SK-N-SH (cell line): ENCODE data around the gene EVI5. TPM values are rescaled to one million over a fixed set of nuclear protein-coding genes. Genes with fewer than 3 reads are reported as not detected.

ENCODE experiments used
- CTCF ChIA-PET: fragments of 300-600, 350-600 bp; formaldehyde crosslinking; extraction: SDS; loops from one replicate; lab custom pipeline; 2021; lab: Yijun Ruan, JAX
- POLR2A ChIA-PET: fragments of 350-600 bp; sonication (Branson Sonifier 250); formaldehyde crosslinking; extraction: SDS; loops from one replicate; lab custom pipeline; 2020; ENCODE audit warnings: antibody characterized with exemption, inconsistent platforms; lab: Yijun Ruan, JAX
- DNase-seq: peaks from one replicate; pipeline ENCODE4 v3.0.0; 2012
- H2AFZ ChIP-seq: fragments of 200-600 bp; sonication (generic); 2 replicates; pipeline ENCODE4 v1.8.1; 2016; ENCODE audit warnings: antibody characterized with exemption, mild to moderate bottlenecking, low read depth
- H3F3A ChIP-seq: fragments of 200-600 bp; sonication (generic); replicated peaks from 2 replicates; pipeline ENCODE3; 2016; ENCODE audit warnings: antibody characterized with exemption, mild to moderate bottlenecking; ENCODE audit not compliant: insufficient read depth
- H3K27ac ChIP-seq, 2 experiments: fragments of 200-500 bp in 1 of 2; fragments of 200-600 bp in 1 of 2; sonication (Bioruptor generic) in 1 of 2; sonication (generic), shearing (Covaris generic) in 1 of 2; 2 replicates each; pipeline versions ENCODE4 v1.5.1 to v1.6.1; 2014 to 2016; ENCODE audit warnings: low read depth in 2 of 2, inconsistent platforms in 1 of 2, low read length in 1 of 2, mild to moderate bottlenecking in 1 of 2, mixed read lengths in 1 of 2
- H3K27me3 ChIP-seq: fragments of 200-600 bp; sonication (generic), shearing (Covaris generic); 2 replicates; pipeline ENCODE4 v1.6.1; 2016; ENCODE audit warnings: mixed run types; ENCODE audit not compliant: insufficient read depth
- H3K36me3 ChIP-seq, 2 experiments: fragments of 200-500 bp in 1 of 2; fragments of 200-600 bp in 1 of 2; sonication (Bioruptor generic) in 1 of 2; sonication (generic) in 1 of 2; replicated peaks in 1 of 2; 2 replicates each; pipeline versions ENCODE3 to v1.5.1; 2014 to 2016; ENCODE audit warnings: low read length in 1 of 2, mild to moderate bottlenecking in 1 of 2; ENCODE audit not compliant: insufficient read depth in 2 of 2, control insufficient read depth in 1 of 2
- H3K4me1 ChIP-seq, 2 experiments: fragments of 200-500 bp in 1 of 2; fragments of 200-600 bp in 1 of 2; sonication (Bioruptor generic) in 1 of 2; sonication (generic), shearing (Covaris generic) in 1 of 2; 2 replicates each; pipeline versions ENCODE4 v1.5.1 to v1.6.1; 2014 to 2016; ENCODE audit warnings: low read depth in 1 of 2, low read length in 1 of 2, mixed run types in 1 of 2; ENCODE audit not compliant: insufficient read depth in 2 of 2, control insufficient read depth in 1 of 2
- H3K4me2 ChIP-seq: fragments of 200-600 bp; sonication (generic), shearing (Covaris generic); 2 replicates; pipeline ENCODE4 v1.6.1; 2017; ENCODE audit warnings: mixed run types
- H3K4me3 ChIP-seq, 2 experiments: fragments of 200-500 bp in 1 of 2; fragments of 200-600 bp in 1 of 2; sonication (Bioruptor generic) in 1 of 2; sonication (generic), shearing (Covaris generic) in 1 of 2; 2 replicates each; pipeline versions ENCODE4 v1.5.1 to v1.8.1; 2014 to 2016; ENCODE audit warnings: low read depth in 2 of 2, inconsistent platforms in 1 of 2, low read length in 1 of 2, mild to moderate bottlenecking in 1 of 2, mixed read lengths in 1 of 2, moderate library complexity in 1 of 2
- H3K79me2 ChIP-seq: fragments of 200-600 bp; sonication (generic); 2 replicates; pipeline ENCODE4 v1.8.1; 2017; ENCODE audit warnings: mild to moderate bottlenecking; ENCODE audit not compliant: insufficient read depth
- H3K9ac ChIP-seq: fragments of 200-600 bp; sonication (generic); 2 replicates; pipeline ENCODE4 v1.6.1; 2017; ENCODE audit warnings: mixed run types
- H3K9me2 ChIP-seq: fragments of 200-600 bp; sonication (generic); 2 replicates; pipeline ENCODE4 v1.6.1; 2017; ENCODE audit warnings: mixed run types
- H3K9me3 ChIP-seq: fragments of 200-600 bp; sonication (generic); 2 replicates; pipeline ENCODE4 v1.6.1; 2017; ENCODE audit warnings: mixed run types, mild to moderate bottlenecking, moderate library complexity
- H4K20me1 ChIP-seq: fragments of 200-600 bp; sonication (generic); 2 replicates; pipeline ENCODE4 v1.6.1; 2017; ENCODE audit warnings: mild to moderate bottlenecking, mixed run types; ENCODE audit not compliant: insufficient read depth
- EP300 ChIP-seq, 2 experiments: IDR thresholded peaks; 2 replicates each; pipeline versions ENCODE4 v1.4.0 to v1.6.1; 2012; ENCODE audit warnings: borderline replicate concordance in 1 of 2, low read depth in 1 of 2, low read length in 1 of 2
- EZH2phosphoT487 ChIP-seq: fragments of 200-600 bp; sonication (generic); IDR thresholded peaks from 2 replicates; pipeline ENCODE4 v1.6.1; 2017; ENCODE audit warnings: low read depth, mixed run types, mild to moderate bottlenecking, antibody characterized with exemption, moderate library complexity, borderline replicate concordance
- FOSL2 ChIP-seq: IDR thresholded peaks from 2 replicates; pipeline ENCODE4 v1.4.0; 2012; ENCODE audit warnings: low read depth, mild to moderate bottlenecking, moderate library complexity, borderline replicate concordance
- FOXJ3 ChIP-seq: sonication (generic); formaldehyde crosslinking; IDR thresholded peaks from 2 replicates; pipeline ENCODE4 v1.5.1; 2020; ENCODE audit warnings: mild to moderate bottlenecking, missing genetic modification reagents
- MXI1 ChIP-seq: IDR thresholded peaks from 2 replicates; pipeline ENCODE4 v1.6.1; 2012; ENCODE audit warnings: mild to moderate bottlenecking, low read depth, low read length, improper control_type of control experiment
- POLR2AphosphoS5 ChIP-seq: IDR thresholded peaks from 2 replicates; pipeline ENCODE4 v1.6.1; 2012; ENCODE audit warnings: low read depth, low read length
- RAD21 ChIP-seq: IDR thresholded peaks from 2 replicates; pipeline ENCODE4 v1.6.1; 2012; ENCODE audit warnings: mild to moderate bottlenecking, low read length
- RXRA ChIP-seq: IDR thresholded peaks from 2 replicates; pipeline ENCODE4 v1.4.0; 2012; ENCODE audit warnings: low read depth, mild to moderate bottlenecking, borderline replicate concordance
- SIN3A ChIP-seq: IDR thresholded peaks from 2 replicates; pipeline ENCODE4 v1.6.1; 2012; ENCODE audit warnings: low read depth, mild to moderate bottlenecking, low read length, moderate library complexity, borderline replicate concordance
- SMC3 ChIP-seq: IDR thresholded peaks from 2 replicates; pipeline ENCODE4 v1.6.1; 2012; ENCODE audit warnings: low read depth, low read length, improper control_type of control experiment
- TAF1 ChIP-seq: IDR thresholded peaks from 2 replicates; pipeline ENCODE4 v1.6.1; 2012; ENCODE audit warnings: low read depth, mild to moderate bottlenecking, low read length, moderate library complexity, borderline replicate concordance
- TCF12 ChIP-seq: IDR thresholded peaks from 2 replicates; pipeline ENCODE4 v1.4.0; 2012
- TEAD4 ChIP-seq: IDR thresholded peaks from 2 replicates; pipeline ENCODE4 v1.4.0; 2012; ENCODE audit warnings: mild to moderate bottlenecking, borderline replicate concordance; ENCODE audit not compliant: insufficient read depth
- YY1 ChIP-seq: IDR thresholded peaks from 2 replicates; pipeline ENCODE4 v1.4.0; 2012; ENCODE audit warnings: low read depth, mild to moderate bottlenecking
- WGBS: methylation state at CpG from one replicate; pipeline ENCODE4 v1.1.6; 2017; ENCODE audit warnings: low lambda C conversion rate; 5-methylcytosine and 5-hydroxymethylcytosine counted together
- polyA plus RNA-seq, 3 experiments: library from polyadenylated mRNA; depleted of rRNA; stranded (reverse); fragments of >200 nt; gene quantifications; 2 replicates each; pipeline ENCODE4 v1.2.3, GENCODE V29; 2012
- TF ChIP-seq, protein P1 (sequence below): fragments of 200-600 bp; sonication (generic); IDR thresholded peaks from 2 replicates; pipeline ENCODE4 v1.6.1; 2017; ENCODE audit warnings: antibody characterized with exemption, mild to moderate bottlenecking, moderate library complexity
- TF ChIP-seq, protein P2 (sequence below): fragments of 150-350 bp; IDR thresholded peaks from 2 replicates; pipeline ENCODE4 v1.6.1; 2017; ENCODE audit warnings: antibody characterized with exemption, low read length, low read depth, borderline replicate concordance
- TF ChIP-seq, protein P3 (sequence below): fragments of 150-350 bp; IDR thresholded peaks from 2 replicates; pipeline ENCODE4 v1.6.1; 2016; ENCODE audit warnings: mild to moderate bottlenecking, low read depth, low read length
- TF ChIP-seq, protein P4 (sequence below): IDR thresholded peaks from 2 replicates; pipeline ENCODE4 v1.4.0; 2012; ENCODE audit warnings: low read depth

EVI5 gene
- polyA plus RNA-seq, 1 of the 3 experiments (the other 2 are of a cell fraction) = 5.7 TPM

DNA sequence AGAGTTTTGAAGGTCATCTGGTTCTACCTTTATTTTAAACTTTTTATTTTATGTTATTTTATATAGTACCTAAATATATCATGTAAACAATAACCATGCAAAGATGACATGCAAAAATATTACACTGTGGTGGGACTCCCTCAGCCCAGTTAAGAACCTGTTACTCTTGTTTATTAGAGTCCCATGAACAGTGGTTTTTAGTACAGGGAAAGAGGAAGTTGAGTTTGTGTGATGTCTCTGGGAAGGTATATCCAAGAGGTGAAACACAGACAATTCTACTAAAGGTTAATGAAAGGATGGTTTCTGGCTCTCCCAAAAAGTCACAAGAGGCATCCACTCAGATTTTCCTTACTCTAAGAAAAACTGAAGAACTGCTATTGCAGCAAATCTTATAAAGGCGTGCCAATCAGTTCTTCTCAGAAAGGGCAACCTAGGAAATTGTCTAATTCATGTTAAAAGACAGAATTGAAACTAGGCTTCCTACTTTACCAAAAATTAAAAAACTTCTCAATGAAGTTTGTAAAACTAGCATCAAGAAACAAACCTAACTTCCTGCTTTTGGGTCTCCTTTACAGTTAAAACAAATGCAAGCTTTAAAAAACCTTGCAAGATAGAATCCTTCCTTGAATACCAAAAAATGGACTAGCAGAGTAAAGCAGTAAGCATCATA, 318.1 kb downstream of the EVI5 start:
- Histone ChIP-seq H3K9me3 (no peaks in the 10 kb centered on the region), H3K36me3 (no peaks in the 10 kb centered on the region)
- CTCF ChIA-PET = no interaction called here

More for the DNA sequence above, 318.1 kb downstream of the EVI5 start:
- H4K20me1 ChIP-seq = no peaks in the 10 kb centered on the region
- POLR2A ChIA-PET = no interaction called here
- TF ChIP-seq RAD21 (no peak), FOSL2 (no peak), RXRA (no peak), POLR2AphosphoS5 (no peak), SIN3A (no peak), MXI1 (no peak), YY1 (no peak), TAF1 (no peak), SMC3 (no peak), TEAD4 (no peak), TCF12 (no peak), EZH2phosphoT487 (no peak), FOXJ3 (CRISPR knock-in tag) (no peak), EP300 (IDR thresholded peaks at IDR 0.05; ENCODE audit: borderline replicate concordance in 1 of 2, low read depth in 1 of 2, low read length in 1 of 2) (no peak)
- TF ChIP-seq, protein P1, sequence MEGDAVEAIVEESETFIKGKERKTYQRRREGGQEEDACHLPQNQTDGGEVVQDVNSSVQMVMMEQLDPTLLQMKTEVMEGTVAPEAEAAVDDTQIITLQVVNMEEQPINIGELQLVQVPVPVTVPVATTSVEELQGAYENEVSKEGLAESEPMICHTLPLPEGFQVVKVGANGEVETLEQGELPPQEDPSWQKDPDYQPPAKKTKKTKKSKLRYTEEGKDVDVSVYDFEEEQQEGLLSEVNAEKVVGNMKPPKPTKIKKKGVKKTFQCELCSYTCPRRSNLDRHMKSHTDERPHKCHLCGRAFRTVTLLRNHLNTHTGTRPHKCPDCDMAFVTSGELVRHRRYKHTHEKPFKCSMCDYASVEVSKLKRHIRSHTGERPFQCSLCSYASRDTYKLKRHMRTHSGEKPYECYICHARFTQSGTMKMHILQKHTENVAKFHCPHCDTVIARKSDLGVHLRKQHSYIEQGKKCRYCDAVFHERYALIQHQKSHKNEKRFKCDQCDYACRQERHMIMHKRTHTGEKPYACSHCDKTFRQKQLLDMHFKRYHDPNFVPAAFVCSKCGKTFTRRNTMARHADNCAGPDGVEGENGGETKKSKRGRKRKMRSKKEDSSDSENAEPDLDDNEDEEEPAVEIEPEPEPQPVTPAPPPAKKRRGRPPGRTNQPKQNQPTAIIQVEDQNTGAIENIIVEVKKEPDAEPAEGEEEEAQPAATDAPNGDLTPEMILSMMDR = no peak
- TF ChIP-seq, protein P2, sequence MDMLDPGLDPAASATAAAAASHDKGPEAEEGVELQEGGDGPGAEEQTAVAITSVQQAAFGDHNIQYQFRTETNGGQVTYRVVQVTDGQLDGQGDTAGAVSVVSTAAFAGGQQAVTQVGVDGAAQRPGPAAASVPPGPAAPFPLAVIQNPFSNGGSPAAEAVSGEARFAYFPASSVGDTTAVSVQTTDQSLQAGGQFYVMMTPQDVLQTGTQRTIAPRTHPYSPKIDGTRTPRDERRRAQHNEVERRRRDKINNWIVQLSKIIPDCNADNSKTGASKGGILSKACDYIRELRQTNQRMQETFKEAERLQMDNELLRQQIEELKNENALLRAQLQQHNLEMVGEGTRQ = no peak
- TF ChIP-seq, protein P3, sequence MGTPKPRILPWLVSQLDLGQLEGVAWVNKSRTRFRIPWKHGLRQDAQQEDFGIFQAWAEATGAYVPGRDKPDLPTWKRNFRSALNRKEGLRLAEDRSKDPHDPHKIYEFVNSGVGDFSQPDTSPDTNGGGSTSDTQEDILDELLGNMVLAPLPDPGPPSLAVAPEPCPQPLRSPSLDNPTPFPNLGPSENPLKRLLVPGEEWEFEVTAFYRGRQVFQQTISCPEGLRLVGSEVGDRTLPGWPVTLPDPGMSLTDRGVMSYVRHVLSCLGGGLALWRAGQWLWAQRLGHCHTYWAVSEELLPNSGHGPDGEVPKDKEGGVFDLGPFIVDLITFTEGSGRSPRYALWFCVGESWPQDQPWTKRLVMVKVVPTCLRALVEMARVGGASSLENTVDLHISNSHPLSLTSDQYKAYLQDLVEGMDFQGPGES = no peak
- TF ChIP-seq, protein P4, sequence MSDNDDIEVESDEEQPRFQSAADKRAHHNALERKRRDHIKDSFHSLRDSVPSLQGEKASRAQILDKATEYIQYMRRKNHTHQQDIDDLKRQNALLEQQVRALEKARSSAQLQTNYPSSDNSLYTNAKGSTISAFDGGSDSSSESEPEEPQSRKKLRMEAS = no peak
- TF ChIP-seq, all 33 proteins: peak for 0
- Histone ChIP-seq H2AFZ (no peak overlapping the region), H3K27me3 (no peaks in the 10 kb centered on the region; the same call in 1 of the 2 replicates), H3K79me2 (no peaks in the 10 kb centered on the region), H3K4me3 (no peak overlapping the region), H3K4me1 (no peaks in the 10 kb centered on the region), H3K9me2 (no peaks in the 10 kb centered on the region), H3K9ac (no peak overlapping the region), H3K27ac (no peak overlapping the region), H3F3A (no peaks in the 10 kb centered on the region), H3K4me2 (no peak overlapping the region)
- WGBS = 78% methylated on average over 1 of the region's 1 CpG
- no peak for DNase-seq
